GM10847 (cell line): Measurements from ENCODE around the gene CENPP.

ENCODE experiments used
- POLR2A ChIP-seq: IDR thresholded peaks from 2 replicates; pipeline ENCODE4 v1.6.1; 2011; ENCODE audit not compliant: insufficient read length; ENCODE audit errors: extremely low read depth

Gene CENPP

GRCh38 chr9:92349771-92350739, 24.3 kb downstream of the CENPP start:
- TF ChIP-seq POLR2A: no peak

GRCh38 chr9:92350740-92351133, 25.0 kb downstream of the CENPP start:
- TF ChIP-seq POLR2A: no peak

- TF ChIP-seq POLR2A: no peak
These were observed 27.3 kb downstream of the CENPP start for GRCh38 chr9:92353051-92353450.

- TF ChIP-seq POLR2A: no peak
These were observed 33.7 kb downstream of the CENPP start for GRCh38 chr9:92359394-92359995.

GRCh38 chr9:92360083-92360482, 34.3 kb downstream of the CENPP start:
- no peak for TF ChIP-seq POLR2A

- no peak for TF ChIP-seq POLR2A
These were observed 43.3 kb downstream of the CENPP start for GRCh38 chr9:92369075-92369474.

GRCh38 chr9:92373167-92373566, 47.4 kb downstream of the CENPP start:
- TF ChIP-seq POLR2A: no peak

GRCh38 chr9:92377876-92378275, 52.1 kb downstream of the CENPP start:
- TF ChIP-seq POLR2A: no peak

- no peak for TF ChIP-seq POLR2A
These were observed 53.3 kb downstream of the CENPP start for GRCh38 chr9:92378865-92379560.

- no peak for TF ChIP-seq POLR2A
These were observed 54.9 kb downstream of the CENPP start for GRCh38 chr9:92380603-92381002.

GRCh38 chr9:92381775-92382174, 56.0 kb downstream of the CENPP start:
- no peak for TF ChIP-seq POLR2A

GRCh38 chr9:92384375-92384774, 58.6 kb downstream of the CENPP start:
- TF ChIP-seq POLR2A: no peak

GRCh38 chr9:92385001-92385400, 59.2 kb downstream of the CENPP start:
- TF ChIP-seq POLR2A: no peak

GRCh38 chr9:92385477-92385876, 59.7 kb downstream of the CENPP start:
- no peak for TF ChIP-seq POLR2A

- no peak for TF ChIP-seq POLR2A
These were observed 60.2 kb downstream of the CENPP start for GRCh38 chr9:92385953-92386352.

GRCh38 chr9:92392690-92393089, 66.9 kb downstream of the CENPP start:
- TF ChIP-seq POLR2A: no peak
